GM23338 (cell line): ENCODE data around the gene ACOX1. TPM values are rescaled to one million over a fixed set of nuclear protein-coding genes. Genes with fewer than 3 reads are reported as not detected.

Experiments used
- ATAC-seq: fragments of 200-7000 bp; cut with Tn5 transposase; 3 replicates; pipeline ENCODE4 v1.9.1; 2020
- DNase-seq: peaks from one replicate; pipeline ENCODE4 v3.0.0-alpha.2; 2015; ENCODE audit warnings: low spot score
- H2AFZ ChIP-seq: fragments of 200-600 bp; sonication (generic); 2 replicates; pipeline ENCODE4 v1.8.0; 2016; ENCODE audit warnings: antibody characterized with exemption, mild to moderate bottlenecking, moderate library complexity
- H3F3A ChIP-seq: fragments of 200-600 bp; sonication (generic); replicated peaks from 2 replicates; pipeline ENCODE4 v1.8.0; 2017; ENCODE audit warnings: antibody characterized with exemption, mixed run types, low read depth
- H3K27ac ChIP-seq: fragments of 200-600 bp; sonication (generic); 2 replicates; pipeline ENCODE4 v1.6.1; 2016; ENCODE audit warnings: low read depth
- H3K27me3 ChIP-seq: fragments of 200-600 bp; sonication (generic); 2 replicates; pipeline ENCODE4 v1.8.0; 2016; ENCODE audit warnings: mild to moderate bottlenecking, mixed run types, moderate library complexity; ENCODE audit not compliant: insufficient read depth
- H3K36me3 ChIP-seq: fragments of 200-600 bp; sonication (generic); 2 replicates; pipeline ENCODE4 v1.8.0; 2016; ENCODE audit warnings: mild to moderate bottlenecking; ENCODE audit not compliant: insufficient read depth
- H3K4me1 ChIP-seq: fragments of 200-600 bp; sonication (generic); 2 replicates; pipeline ENCODE4 v1.8.0; 2016; ENCODE audit warnings: mild to moderate bottlenecking, moderate library complexity; ENCODE audit not compliant: insufficient read depth
- H3K4me2 ChIP-seq: fragments of 200-600 bp; sonication (generic); 2 replicates; pipeline ENCODE4 v1.7.1; 2017; ENCODE audit warnings: mixed run types
- H3K4me3 ChIP-seq: fragments of 200-600 bp; sonication (generic); 2 replicates; pipeline ENCODE4 v1.6.1; 2016; ENCODE audit warnings: mixed run types
- H3K79me2 ChIP-seq: fragments of 200-600 bp; sonication (generic); replicated peaks from 2 replicates; pipeline ENCODE4 v1.8.0; 2017; ENCODE audit warnings: mild to moderate bottlenecking; ENCODE audit not compliant: insufficient read depth
- H3K9me2 ChIP-seq: fragments of 200-600 bp; sonication (generic); 2 replicates; pipeline ENCODE4 v1.8.0; 2017; ENCODE audit not compliant: insufficient read depth
- H4K20me1 ChIP-seq: fragments of 200-600 bp; sonication (generic); replicated peaks from 2 replicates; pipeline ENCODE4 v1.8.0; 2017; ENCODE audit warnings: mild to moderate bottlenecking; ENCODE audit not compliant: insufficient read depth
- H3K27ac Mint-ChIP-seq: 2 replicates; pipeline ENCODE4 v1.8.0; 2020; ENCODE audit warnings: inconsistent platforms, mild to moderate bottlenecking, moderate library complexity, mixed read lengths
- H3K27me3 Mint-ChIP-seq: 3 replicates; pipeline ENCODE4 v1.8.0; 2022; ENCODE audit warnings: low read depth, mild to moderate bottlenecking, moderate library complexity, mixed read lengths, inconsistent platforms; ENCODE audit not compliant: insufficient read depth, poor library complexity
- H3K36me3 Mint-ChIP-seq: 3 replicates; pipeline ENCODE4 v1.8.0; 2021; ENCODE audit warnings: low read depth, mild to moderate bottlenecking, inconsistent platforms, moderate library complexity, mixed read lengths
- H3K4me1 Mint-ChIP-seq: 3 replicates; pipeline ENCODE4 v1.8.0; 2020; ENCODE audit warnings: mild to moderate bottlenecking, inconsistent platforms, mixed read lengths
- H3K4me3 Mint-ChIP-seq: 3 replicates; pipeline ENCODE4 v1.8.0; 2021; ENCODE audit warnings: moderate library complexity, mild to moderate bottlenecking, inconsistent platforms, mixed read lengths
- H3K9me3 Mint-ChIP-seq: 3 replicates; pipeline ENCODE4 v1.8.0; 2020; ENCODE audit warnings: moderate library complexity, mild to moderate bottlenecking, inconsistent platforms, mixed read lengths
- CREB1 ChIP-seq: fragments of 250-450 bp; sonication (Bioruptor Pico); IDR thresholded peaks from 2 replicates; pipeline ENCODE4 v1.5.0; 2020; ENCODE audit warnings: low read depth, mild to moderate bottlenecking, moderate library complexity
- EZH2 ChIP-seq: fragments of 200-600 bp; sonication (generic); IDR thresholded peaks from one replicate; pipeline ENCODE4 v1.8.0; 2017; ENCODE audit warnings: antibody characterized with exemption, mild to moderate bottlenecking, low read depth; ENCODE audit not compliant: unreplicated experiment
- EZH2phosphoT487 ChIP-seq: fragments of 200-600 bp; sonication (generic); IDR thresholded peaks from one replicate; pipeline ENCODE4 v1.8.1; 2018; ENCODE audit warnings: antibody characterized with exemption; ENCODE audit not compliant: unreplicated experiment
- JUNB ChIP-seq: IDR thresholded peaks from one replicate; pipeline ENCODE4 v1.6.1; 2016; ENCODE audit warnings: antibody characterized with exemption; ENCODE audit not compliant: unreplicated experiment
- NANOG ChIP-seq: IDR thresholded peaks from 2 replicates; pipeline ENCODE4 v1.6.1; 2016; ENCODE audit warnings: antibody characterized with exemption, borderline replicate concordance
- POLR2AphosphoS5 ChIP-seq: IDR thresholded peaks from 2 replicates; pipeline ENCODE4 v1.6.1; 2016; ENCODE audit warnings: antibody characterized with exemption, low read depth
- STAT1 ChIP-seq: IDR thresholded peaks from one replicate; pipeline ENCODE4 v1.6.1; 2016; ENCODE audit warnings: antibody characterized with exemption; ENCODE audit not compliant: unreplicated experiment
- ZNF114 ChIP-seq: fragments of 250-450 bp; sonication (Bioruptor Pico); IDR thresholded peaks from 2 replicates; pipeline ENCODE4 v1.5.0; 2020; ENCODE audit warnings: mild to moderate bottlenecking, moderate library complexity
- ZNF331 ChIP-seq: fragments of 250-450 bp; sonication (Bioruptor Pico); IDR thresholded peaks from 2 replicates; pipeline ENCODE4 v1.5.0; 2020; ENCODE audit warnings: low read depth, mild to moderate bottlenecking, moderate library complexity
- ZNF462 ChIP-seq: fragments of 250-450 bp; sonication (Bioruptor Pico); IDR thresholded peaks from 2 replicates; pipeline ENCODE4 v1.5.0; 2020; ENCODE audit warnings: mild to moderate bottlenecking, moderate library complexity
- polyA plus RNA-seq: library from polyadenylated mRNA; unstranded; fragments of >200 nt; fragmentation: Nextera tagmentation; extraction: Ambion mirVana; gene quantifications from 2 replicates; pipeline ENCODE4 v1.2.1, GENCODE V29; 2016
- total RNA-seq: library from RNA; depleted of rRNA; stranded (reverse); fragments of >200 nt; shearing (Covaris generic); gene quantifications from 2 replicates; pipeline ENCODE4 v1.2.3, GENCODE V29; 2014
- TF ChIP-seq, protein P1 (sequence below): IDR thresholded peaks from one replicate; pipeline ENCODE4 v1.6.1; 2018; ENCODE audit warnings: antibody characterized with exemption; ENCODE audit not compliant: unreplicated experiment
- TF ChIP-seq, protein P2 (sequence below), 2 experiments: fragments of 200-600 bp in 1 of 2; sonication (generic) in 1 of 2; conservative IDR thresholded peaks; 2 replicates each; pipeline versions ENCODE4 v1.5.1 to v1.6.1; 2016 to 2017; ENCODE audit warnings: antibody characterized with exemption in 2 of 2, low read depth in 2 of 2, mild to moderate bottlenecking in 2 of 2, moderate library complexity in 1 of 2
- TF ChIP-seq, protein P3 (sequence below): IDR thresholded peaks from 2 replicates; pipeline ENCODE4 v1.6.1; 2016; ENCODE audit warnings: antibody characterized with exemption

Gene ACOX1
- total and polyA plus RNA-seq, 2 experiments from 2014 or later, result 12.8 to 32.9 TPM

DNA sequence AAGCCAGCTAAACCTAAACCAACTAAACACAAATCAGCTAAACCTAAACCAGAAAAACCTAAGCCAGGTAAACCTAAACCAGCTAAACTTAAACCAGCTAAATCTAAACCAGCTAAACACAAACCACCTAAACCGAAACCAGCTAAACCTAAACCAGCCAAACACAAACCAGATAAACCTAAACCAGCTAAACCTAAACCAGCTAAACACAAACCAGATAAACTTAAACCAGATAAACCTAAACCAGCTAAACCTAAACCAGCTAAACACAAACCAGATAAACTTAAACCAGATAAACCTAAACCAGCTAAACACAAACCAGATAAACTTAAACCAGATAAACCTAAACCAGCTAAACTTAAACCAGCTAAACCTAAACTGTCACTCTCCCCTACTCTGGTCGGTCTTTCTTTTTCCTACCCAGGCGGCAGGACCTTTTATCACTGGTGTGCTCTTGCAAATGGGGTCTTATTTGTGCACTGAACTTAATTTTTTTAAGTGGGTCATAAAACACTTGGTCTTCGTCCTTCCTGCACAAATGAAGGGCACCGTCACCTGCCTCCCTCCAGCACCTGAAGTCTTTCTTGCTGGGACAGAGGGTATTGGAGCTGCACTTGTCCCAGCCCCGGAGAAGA is 41.0 kb upstream of the ACOX1 start:
- Mint-ChIP-seq H3K4me1 (no peaks in the 10 kb centered on the region), H3K9me3 (no peaks in the 10 kb centered on the region), H3K36me3 (no peaks in the 10 kb centered on the region), H3K4me3 (no peak overlapping the region), H3K27me3 (peaks cover 7% of the 10 kb centered on the region), H3K27ac (no peak overlapping the region)
- Histone ChIP-seq H3K27ac (no peak overlapping the region), H3F3A (no peaks in the 10 kb centered on the region), H3K4me2 (no peak overlapping the region), H3K9me2 (no peaks in the 10 kb centered on the region), H3K4me1 (no peaks in the 10 kb centered on the region), H2AFZ (no peak overlapping the region), H4K20me1 (no peaks in the 10 kb centered on the region), H3K4me3 (no peak overlapping the region), H3K79me2 (no peaks in the 10 kb centered on the region), H3K36me3 (no peaks in the 10 kb centered on the region), H3K27me3 (no peaks in the 10 kb centered on the region)
- TF ChIP-seq EZH2, result no peak
- TF ChIP-seq POLR2AphosphoS5, result no peak
- TF ChIP-seq NANOG, result no peak
- TF ChIP-seq ZNF331 (CRISPR knock-in tag), result no peak
- no peak for TF ChIP-seq EZH2phosphoT487
- TF ChIP-seq, protein P1, sequence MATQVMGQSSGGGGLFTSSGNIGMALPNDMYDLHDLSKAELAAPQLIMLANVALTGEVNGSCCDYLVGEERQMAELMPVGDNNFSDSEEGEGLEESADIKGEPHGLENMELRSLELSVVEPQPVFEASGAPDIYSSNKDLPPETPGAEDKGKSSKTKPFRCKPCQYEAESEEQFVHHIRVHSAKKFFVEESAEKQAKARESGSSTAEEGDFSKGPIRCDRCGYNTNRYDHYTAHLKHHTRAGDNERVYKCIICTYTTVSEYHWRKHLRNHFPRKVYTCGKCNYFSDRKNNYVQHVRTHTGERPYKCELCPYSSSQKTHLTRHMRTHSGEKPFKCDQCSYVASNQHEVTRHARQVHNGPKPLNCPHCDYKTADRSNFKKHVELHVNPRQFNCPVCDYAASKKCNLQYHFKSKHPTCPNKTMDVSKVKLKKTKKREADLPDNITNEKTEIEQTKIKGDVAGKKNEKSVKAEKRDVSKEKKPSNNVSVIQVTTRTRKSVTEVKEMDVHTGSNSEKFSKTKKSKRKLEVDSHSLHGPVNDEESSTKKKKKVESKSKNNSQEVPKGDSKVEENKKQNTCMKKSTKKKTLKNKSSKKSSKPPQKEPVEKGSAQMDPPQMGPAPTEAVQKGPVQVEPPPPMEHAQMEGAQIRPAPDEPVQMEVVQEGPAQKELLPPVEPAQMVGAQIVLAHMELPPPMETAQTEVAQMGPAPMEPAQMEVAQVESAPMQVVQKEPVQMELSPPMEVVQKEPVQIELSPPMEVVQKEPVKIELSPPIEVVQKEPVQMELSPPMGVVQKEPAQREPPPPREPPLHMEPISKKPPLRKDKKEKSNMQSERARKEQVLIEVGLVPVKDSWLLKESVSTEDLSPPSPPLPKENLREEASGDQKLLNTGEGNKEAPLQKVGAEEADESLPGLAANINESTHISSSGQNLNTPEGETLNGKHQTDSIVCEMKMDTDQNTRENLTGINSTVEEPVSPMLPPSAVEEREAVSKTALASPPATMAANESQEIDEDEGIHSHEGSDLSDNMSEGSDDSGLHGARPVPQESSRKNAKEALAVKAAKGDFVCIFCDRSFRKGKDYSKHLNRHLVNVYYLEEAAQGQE, result no peak
- TF ChIP-seq ZNF114 (CRISPR knock-in tag), result no peak
- TF ChIP-seq ZNF462 (CRISPR knock-in tag), result no peak
- no peak for TF ChIP-seq STAT1
- no peak for TF ChIP-seq CREB1 (CRISPR knock-in tag)
- no peak for TF ChIP-seq JUNB
- TF ChIP-seq, protein P2, sequence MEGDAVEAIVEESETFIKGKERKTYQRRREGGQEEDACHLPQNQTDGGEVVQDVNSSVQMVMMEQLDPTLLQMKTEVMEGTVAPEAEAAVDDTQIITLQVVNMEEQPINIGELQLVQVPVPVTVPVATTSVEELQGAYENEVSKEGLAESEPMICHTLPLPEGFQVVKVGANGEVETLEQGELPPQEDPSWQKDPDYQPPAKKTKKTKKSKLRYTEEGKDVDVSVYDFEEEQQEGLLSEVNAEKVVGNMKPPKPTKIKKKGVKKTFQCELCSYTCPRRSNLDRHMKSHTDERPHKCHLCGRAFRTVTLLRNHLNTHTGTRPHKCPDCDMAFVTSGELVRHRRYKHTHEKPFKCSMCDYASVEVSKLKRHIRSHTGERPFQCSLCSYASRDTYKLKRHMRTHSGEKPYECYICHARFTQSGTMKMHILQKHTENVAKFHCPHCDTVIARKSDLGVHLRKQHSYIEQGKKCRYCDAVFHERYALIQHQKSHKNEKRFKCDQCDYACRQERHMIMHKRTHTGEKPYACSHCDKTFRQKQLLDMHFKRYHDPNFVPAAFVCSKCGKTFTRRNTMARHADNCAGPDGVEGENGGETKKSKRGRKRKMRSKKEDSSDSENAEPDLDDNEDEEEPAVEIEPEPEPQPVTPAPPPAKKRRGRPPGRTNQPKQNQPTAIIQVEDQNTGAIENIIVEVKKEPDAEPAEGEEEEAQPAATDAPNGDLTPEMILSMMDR (conservative IDR thresholded peaks at IDR 0.05; ENCODE audit: low read depth in 2 of 2), result no peak
- TF ChIP-seq, protein P3, sequence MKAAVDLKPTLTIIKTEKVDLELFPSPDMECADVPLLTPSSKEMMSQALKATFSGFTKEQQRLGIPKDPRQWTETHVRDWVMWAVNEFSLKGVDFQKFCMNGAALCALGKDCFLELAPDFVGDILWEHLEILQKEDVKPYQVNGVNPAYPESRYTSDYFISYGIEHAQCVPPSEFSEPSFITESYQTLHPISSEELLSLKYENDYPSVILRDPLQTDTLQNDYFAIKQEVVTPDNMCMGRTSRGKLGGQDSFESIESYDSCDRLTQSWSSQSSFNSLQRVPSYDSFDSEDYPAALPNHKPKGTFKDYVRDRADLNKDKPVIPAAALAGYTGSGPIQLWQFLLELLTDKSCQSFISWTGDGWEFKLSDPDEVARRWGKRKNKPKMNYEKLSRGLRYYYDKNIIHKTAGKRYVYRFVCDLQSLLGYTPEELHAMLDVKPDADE, result no peak
- DNase-seq, result no peak
- no peak for ATAC-seq
